K562 (cell line): ENCODE measurements around the gene MLST8. TPM values are rescaled to one million over a fixed set of nuclear protein-coding genes. Genes with fewer than 3 reads are reported as not detected.
A peak's percentile ranks its signal among the peaks of the same experiment; 100 is the strongest.

Experiments used
- ATAC-seq: fragments of 200-7000 bp; cut with Tn5 transposase; 3 replicates; pipeline ENCODE4 v1.9.1; 2020; ENCODE audit warnings: moderate library complexity
- BruUV-seq: library from RNA; stranded (reverse); fragments of 400-500 nt; replicated peaks from 2 replicates; lab custom pipeline; 2021; lab: Mats Ljungman, UMichigan
- CTCF ChIA-PET: fragments of 300-600 bp; formaldehyde crosslinking; extraction: SDS; loops from one replicate; lab custom pipeline; 2021; ENCODE audit warnings: low intra/inter-chr PET ratio; lab: Yijun Ruan, JAX
- POLR2A ChIA-PET: fragments of 300-600, 350-650 bp; sonication (Branson Sonifier 250); formaldehyde crosslinking; extraction: SDS; loops from one replicate; lab custom pipeline; 2021; ENCODE audit warnings: antibody characterized with exemption, inconsistent platforms; lab: Yijun Ruan, JAX
- DNase-seq, 4 experiments: peaks; one replicate each; pipeline versions ENCODE4 v3.0.0 to v3.0.0-alpha.2; 2011 to 2018; ENCODE audit warnings: low spot score in 3 of 4, mixed read lengths in 3 of 4; ENCODE audit errors: extremely low read depth in 1 of 4
- FAIRE-seq: peaks from 2 replicates; lab custom pipeline; 2011; peaks lifted over from hg19 to GRCh38; lab: Jason Lieb, UNC
- H2AFZ ChIP-seq: 2 replicates; pipeline ENCODE4 v1.6.0; 2011; ENCODE audit warnings: low read depth, low read length, control low read depth, inconsistent platforms
- H3K27ac ChIP-seq: fragments of 200-600 bp; 3 replicates; pipeline ENCODE4 v1.8.0; 2011; ENCODE audit warnings: low read depth, mild to moderate bottlenecking, control low read depth, inconsistent platforms, low read length, moderate library complexity, mixed read lengths; ENCODE audit errors: extremely low read depth
- H3K27me3 ChIP-seq, 2 experiments: fragments of 300-600 bp in 1 of 2; 2 replicates in 1 of 2; 3 replicates in 1 of 2; pipeline versions ENCODE4 v1.6.0 to v1.8.0; 2011; ENCODE audit warnings: inconsistent platforms in 2 of 2, low read length in 2 of 2, mild to moderate bottlenecking in 1 of 2, mixed read lengths in 1 of 2, moderate library complexity in 1 of 2; ENCODE audit not compliant: control insufficient read depth in 2 of 2, insufficient read depth in 2 of 2
- H3K36me3 ChIP-seq: fragments of 300-600 bp; 3 replicates; pipeline ENCODE4 v1.8.0; 2011; ENCODE audit warnings: mild to moderate bottlenecking, low read length, inconsistent platforms; ENCODE audit not compliant: control insufficient read depth, insufficient read depth
- H3K4me1 ChIP-seq, 2 experiments: fragments of 200-600 bp in 1 of 2; replicated peaks in 1 of 2; 2 replicates in 1 of 2; 3 replicates in 1 of 2; pipeline versions ENCODE4 v1.5.1 to v1.8.0; 2011; ENCODE audit warnings: inconsistent platforms in 2 of 2, low read length in 2 of 2, mild to moderate bottlenecking in 1 of 2, mixed read lengths in 1 of 2, moderate library complexity in 1 of 2; ENCODE audit not compliant: control insufficient read depth in 2 of 2, insufficient read depth in 2 of 2
- H3K4me2 ChIP-seq: 2 replicates; pipeline ENCODE4 v1.6.1; 2011; ENCODE audit warnings: low read length, control low read depth, inconsistent platforms, mixed read lengths; ENCODE audit not compliant: insufficient read depth
- H3K4me3 ChIP-seq: fragments of 200-600 bp; sonication (generic), shearing (Covaris generic); 2 replicates; pipeline ENCODE4 v1.5.1; 2016; ENCODE audit warnings: control low read depth, inconsistent platforms
- H3K79me2 ChIP-seq: fragments of 200-600 bp; 3 replicates; pipeline ENCODE4 v1.8.0; 2011; ENCODE audit warnings: low read length, inconsistent platforms; ENCODE audit not compliant: control insufficient read depth, insufficient read depth
- H3K9ac ChIP-seq, 2 experiments: 2 replicates each; pipeline versions ENCODE4 v1.6.0 to v1.6.1; 2011; ENCODE audit warnings: low read depth in 2 of 2, low read length in 2 of 2, control low read depth in 1 of 2, inconsistent platforms in 1 of 2, mild to moderate bottlenecking in 1 of 2, mixed read lengths in 1 of 2; ENCODE audit not compliant: insufficient read depth in 1 of 2
- H3K9me1 ChIP-seq: one replicate; pipeline ENCODE4 v1.6.0; 2011; ENCODE audit warnings: inconsistent platforms, mild to moderate bottlenecking, low read length, moderate library complexity; ENCODE audit not compliant: control insufficient read depth, insufficient read depth
- H3K9me3 ChIP-seq: replicated peaks from 2 replicates; pipeline ENCODE4 v1.5.1; 2011; ENCODE audit warnings: low read depth, low read length, inconsistent platforms; ENCODE audit not compliant: control insufficient read depth, insufficient read depth
- H4K20me1 ChIP-seq: replicated peaks from 2 replicates; pipeline ENCODE4 v1.6.1; 2011; ENCODE audit warnings: low read length, inconsistent platforms, mixed read lengths; ENCODE audit not compliant: control insufficient read depth, insufficient read depth
- CAMTA2 ChIP-seq: fragments of 250-450 bp; sonication (Bioruptor Pico); conservative IDR thresholded peaks from 2 replicates; pipeline ENCODE4 v1.5.1; 2022
- DMBX1 ChIP-seq: fragments of 250-450 bp; sonication (Bioruptor Pico); IDR thresholded peaks from 2 replicates; pipeline ENCODE4 v1.8.0; 2022; ENCODE audit warnings: inconsistent platforms, mild to moderate bottlenecking, moderate library complexity, borderline replicate concordance
- GTF2A2 ChIP-seq: IDR thresholded peaks from 2 replicates; pipeline ENCODE4 v1.6.1; 2016; ENCODE audit warnings: mild to moderate bottlenecking, missing genetic modification characterization, missing compliant biosample characterization
- POLR2A ChIP-seq: fragments of 450-650 bp; conservative IDR thresholded peaks from 2 replicates; pipeline ENCODE4 v1.6.1; 2016
- SRSF7 ChIP-seq: fragments of 200-400 bp; formaldehyde crosslinking; optimal IDR thresholded peaks from 2 replicates; pipeline ENCODE3; 2017; ENCODE audit warnings: mild to moderate bottlenecking, low read depth, low read length
- STAG1 ChIP-seq: sonication (generic); formaldehyde crosslinking; IDR thresholded peaks from 2 replicates; pipeline ENCODE4 v1.5.0; 2020; ENCODE audit warnings: missing genetic modification reagents, borderline replicate concordance
- TCF7 ChIP-seq: sonication (generic); IDR thresholded peaks from 2 replicates; pipeline ENCODE4 v1.6.1; 2016; ENCODE audit warnings: antibody characterized with exemption, borderline replicate concordance
- TEAD1 ChIP-seq, 2 experiments: fragments of 450-650 bp in 1 of 2; sonication (generic) in 1 of 2; formaldehyde crosslinking; IDR thresholded peaks; 2 replicates each; pipeline versions ENCODE4 v1.4.0 to v1.8.0; 2020 to 2022; ENCODE audit warnings: mild to moderate bottlenecking in 2 of 2, missing genetic modification reagents in 1 of 2
- WGBS: fragments of 100-300 bp; shearing (Covaris generic); methylation state at CpG from one replicate; pipeline ENCODE4 v1.1.6; 2016; ENCODE audit warnings: low coverage, mixed read lengths; ENCODE audit not compliant: insufficient coverage; ENCODE audit errors: missing lambda C conversion rate; 5-methylcytosine and 5-hydroxymethylcytosine counted together
- in situ Hi-C: fragments of 300-500 bp; cut with MboI; formaldehyde crosslinking; loops from 4 replicates; pipeline ENCODE4 v1.15.0; 2018; ENCODE audit warnings: inconsistent platforms, mixed read lengths
- intact Hi-C: fragments of 100-400 bp; cut with micrococcal nuclease; formaldehyde crosslinking; loops from 2 replicates; pipeline ENCODE4 v1.14.2; 2022
- polyA plus RNA-seq, 8 experiments: library from polyadenylated mRNA; depleted of rRNA in 4 of 8; stranded (reverse) in 5 of 8; unstranded in 3 of 8; fragments of >200 nt; fragmentation: Nextera tagmentation in 2 of 8; fragmentation: Illumina TruSeq in 1 of 8; extraction: Ambion mirVana in 2 of 8; extraction: Trizol in 1 of 8; gene quantifications; 2 replicates each; pipeline versions ENCODE4 v1.2.1 to v1.2.3, GENCODE V29; 2011 to 2014; ENCODE audit warnings: inconsistent platforms in 1 of 8, missing spikeins in 1 of 8
- total RNA-seq, 7 experiments: library from RNA; depleted of rRNA in 6 of 7; stranded (reverse); fragments of >200 nt in 6 of 7; fragmentation: Illumina TruSeq in 2 of 7; extraction: Trizol in 2 of 7; gene quantifications; 2 replicates each; pipeline versions ENCODE4 v1.2.1 to v1.2.3, GENCODE V29; 2011 to 2021; ENCODE audit warnings: low replicate concordance in 1 of 7
- TF ChIP-seq, protein P1 (sequence below): fragments of 450-650 bp; formaldehyde crosslinking; conservative IDR thresholded peaks from 2 replicates; pipeline ENCODE4 v1.4.0; 2022; ENCODE audit warnings: mild to moderate bottlenecking, missing genetic modification characterization

MLST8 gene
- total and polyA plus RNA-seq, 9 of the 15 experiments (the other 6 are each of a cell fraction or from before 2014, with no cell fraction given) = 1.5 to 116 (median 43.3) TPM

DNA sequence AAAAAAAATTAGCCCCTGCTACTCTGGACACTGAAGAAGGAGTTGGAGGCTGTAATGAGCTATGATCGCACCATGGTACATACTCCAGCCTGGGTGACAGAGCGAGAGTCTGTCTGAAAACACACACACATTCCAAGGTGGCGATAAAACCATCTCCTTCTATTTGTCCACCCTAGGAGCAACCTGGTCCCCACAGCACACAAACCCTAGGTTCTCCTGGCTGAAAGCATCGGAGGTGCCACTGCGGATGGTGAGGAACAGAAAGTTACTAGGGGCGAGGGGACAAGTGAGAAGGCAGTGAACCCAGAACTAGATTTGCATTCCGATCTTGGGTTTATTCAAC lies 47.5 kb downstream of the MLST8 start:
- in situ Hi-C loops (no loop called here), intact Hi-C loops (loop anchor here (5.0 kb wide), 1 partner anchor 55 kb away; the partner anchor contains the start of gene CASKIN1)
- H3K4me1 ChIP-seq = peaks cover 8 to 24% of the 10 kb centered on the region in 2 experiments
- no peak overlapping the region for H3K9ac ChIP-seq
- BruUV-seq = no TSS peak
- TF ChIP-seq TEAD1 (CRISPR knock-in tag; IDR thresholded peaks at IDR 0.05) (0 out of 4 replicates have a peak, but pooled peaks of 1 of the 2 experiments have one; percentile 29), CAMTA2 (CRISPR knock-in tag) (no peak)
- FAIRE-seq (peak; percentile 15), ATAC-seq (no peak), DNase-seq (no peak)
- peaks cover 47% of the 10 kb centered on the region for H3K79me2 ChIP-seq
- WGBS = 94% methylated on average over 7 of the region's 7 CpGs
- H3K9me1 ChIP-seq = no peaks in the 10 kb centered on the region
- H4K20me1 ChIP-seq = 0 out of 2 replicates have a peak, but pooled peaks cover 3% of the 10 kb centered on the region
- H3K36me3 ChIP-seq = peaks cover 74% of the 10 kb centered on the region
- ChIA-PET POLR2A (interaction anchor here (0.6 to 3.7 kb wide), 9 partner anchors 9 to 250 kb away, joined by 3 to 40 read pairs (median 14); partner anchors contain the start of genes PGP, RNPS1 and TRAF7), CTCF (no interaction called here)
- H3K4me3 ChIP-seq = no peak overlapping the region
- no peaks in the 10 kb centered on the region for H3K27me3 ChIP-seq
- no peaks in the 10 kb centered on the region for H3K9me3 ChIP-seq
- H2AFZ ChIP-seq = no peak overlapping the region
- H3K27ac ChIP-seq = no peak overlapping the region; the same call in 2 of the 3 replicates
- H3K4me2 ChIP-seq = no peak overlapping the region

DNA sequence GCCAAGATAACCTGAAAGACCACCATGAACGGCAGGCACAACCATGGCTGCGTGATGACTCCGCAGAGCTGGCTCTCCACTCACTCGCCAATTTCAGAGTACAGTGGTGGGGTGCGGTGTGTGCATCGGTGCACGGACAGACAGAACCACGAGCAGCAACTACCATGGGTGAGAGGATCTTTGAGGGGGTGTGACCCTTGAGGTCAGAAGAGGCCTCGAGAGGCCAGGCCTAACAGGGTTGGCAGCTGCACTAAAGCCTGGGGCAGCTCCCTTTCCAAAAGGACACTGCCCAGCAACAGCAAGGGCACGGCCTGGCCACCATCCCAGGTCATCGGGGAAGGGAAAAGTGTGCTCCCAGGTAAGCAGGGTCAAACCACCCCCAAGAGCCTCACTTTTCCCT lies 48.0 kb downstream of the MLST8 start:
- Histone ChIP-seq H3K4me2 (no peak overlapping the region), H4K20me1 (0 out of 2 replicates have a peak, but pooled peaks cover 3% of the 10 kb centered on the region), H3K9me1 (no peaks in the 10 kb centered on the region), H3K36me3 (peaks cover 75% of the 10 kb centered on the region), H3K4me3 (no peak overlapping the region), H2AFZ (no peak overlapping the region), H3K27me3 (no peaks in the 10 kb centered on the region), H3K79me2 (peaks cover 46% of the 10 kb centered on the region), H3K9me3 (no peaks in the 10 kb centered on the region), H3K4me1 (peaks cover 8 to 24% of the 10 kb centered on the region in 2 experiments), H3K9ac (no peak overlapping the region), H3K27ac (no peak overlapping the region; the same call in 2 of the 3 replicates)
- CTCF ChIA-PET = no interaction called here
- DNase-seq (no peak), FAIRE-seq (no peak), ATAC-seq (no peak)
- BruUV-seq = no TSS peak
- TF ChIP-seq SRSF7 = no peak
- no peak for TF ChIP-seq TCF7
- TF ChIP-seq POLR2A = no peak
- no peak for TF ChIP-seq STAG1
- TF ChIP-seq GTF2A2 (tag) = no peak
- TF ChIP-seq, protein P1, sequence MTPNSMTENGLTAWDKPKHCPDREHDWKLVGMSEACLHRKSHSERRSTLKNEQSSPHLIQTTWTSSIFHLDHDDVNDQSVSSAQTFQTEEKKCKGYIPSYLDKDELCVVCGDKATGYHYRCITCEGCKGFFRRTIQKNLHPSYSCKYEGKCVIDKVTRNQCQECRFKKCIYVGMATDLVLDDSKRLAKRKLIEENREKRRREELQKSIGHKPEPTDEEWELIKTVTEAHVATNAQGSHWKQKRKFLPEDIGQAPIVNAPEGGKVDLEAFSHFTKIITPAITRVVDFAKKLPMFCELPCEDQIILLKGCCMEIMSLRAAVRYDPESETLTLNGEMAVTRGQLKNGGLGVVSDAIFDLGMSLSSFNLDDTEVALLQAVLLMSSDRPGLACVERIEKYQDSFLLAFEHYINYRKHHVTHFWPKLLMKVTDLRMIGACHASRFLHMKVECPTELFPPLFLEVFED (CRISPR knock-in tag) = no peak
- TF ChIP-seq DMBX1 (CRISPR knock-in tag) = no peak
- POLR2A ChIA-PET = interaction anchor here (0.6 to 3.5 kb wide), 7 partner anchors 10 to 250 kb away, joined by 3 to 28 read pairs (median 4); partner anchors contain the start of gene TRAF7
- in situ Hi-C loops (no loop called here), intact Hi-C loops (loop anchor here (5.0 kb wide), 1 partner anchor 56 kb away; the partner anchor contains the start of gene CASKIN1)
- WGBS = 79% methylated on average over 7 of the region's 11 CpGs
